ENCODE measurements around the gene TRUB2.
A peak's percentile ranks its signal among the peaks of the same experiment; 100 is the strongest.

TRUB2 gene

GRCh38 chr9:128322404-128323211, at the start of gene TRUB2, which contains the start of gene COQ4:
TRUB2 (minus strand) TSS chr9:128322447; CDS start chr9:128322408, 39 bp downstream.
COQ4 (plus strand) TSS chr9:128322839; CDS start chr9:128322859, 20 bp downstream.
- DNase-seq, result peak; percentile 90

- DNase-seq, result no peak
These were observed 49.4 kb upstream of the TRUB2 start for GRCh38 chr9:128371630-128372117.

GRCh38 chr9:128370752-128371629, 48.7 kb upstream of the TRUB2 start, which contains the start of gene URM1:
URM1 (plus strand) TSS chr9:128371374; CDS start chr9:128371381, 7 bp downstream.
- DNase-seq, result peak; percentile 95

GRCh38 chr9:128370367-128370751, 48.1 kb upstream of the TRUB2 start:
- no peak for DNase-seq

GRCh38 chr9:128369024-128369706, 46.9 kb upstream of the TRUB2 start:
- DNase-seq, result no peak

- DNase-seq, result no peak
These were observed 43.3 kb upstream of the TRUB2 start for GRCh38 chr9:128365525-128365924.

GRCh38 chr9:128362774-128363173, 40.5 kb upstream of the TRUB2 start:
- no peak for DNase-seq

GRCh38 chr9:128361986-128362646, 39.9 kb upstream of the TRUB2 start:
- DNase-seq, result peak; percentile 64

GRCh38 chr9:128361296-128361985, 39.2 kb upstream of the TRUB2 start:
- DNase-seq, result no peak

GRCh38 chr9:128360826-128361225, 38.6 kb upstream of the TRUB2 start:
- DNase-seq, result no peak

GRCh38 chr9:128358861-128359260, 36.6 kb upstream of the TRUB2 start:
- no peak for DNase-seq

- DNase-seq, result no peak
These were observed 35.8 kb upstream of the TRUB2 start for GRCh38 chr9:128358090-128358489.

GRCh38 chr9:128355451-128355850, 33.2 kb upstream of the TRUB2 start:
- DNase-seq, result no peak

- no peak for DNase-seq
These were observed 27.5 kb upstream of the TRUB2 start for GRCh38 chr9:128349772-128350171.

GRCh38 chr9:128349125-128349524, 26.9 kb upstream of the TRUB2 start:
- DNase-seq, result no peak

GRCh38 chr9:128344931-128345605, 22.8 kb upstream of the TRUB2 start:
- no peak for DNase-seq

GRCh38 chr9:128343855-128344254, 21.6 kb upstream of the TRUB2 start:
- DNase-seq, result no peak

- no peak for DNase-seq
These were observed 20.9 kb upstream of the TRUB2 start for GRCh38 chr9:128342971-128343680.

- DNase-seq, result peak; percentile 64
These were observed 19.2 kb upstream of the TRUB2 start for GRCh38 chr9:128341435-128341849.

- DNase-seq, result no peak
These were observed 18.6 kb upstream of the TRUB2 start for GRCh38 chr9:128340691-128341434.
